ENCODE data around the gene RAB28. TPM values are rescaled to one million over a fixed set of nuclear protein-coding genes. Genes with fewer than 3 reads are reported as not detected.

RAB28 gene
- total RNA-seq, 2 donors from 2014 or later: 10.9 to 14.5 TPM

DNA sequence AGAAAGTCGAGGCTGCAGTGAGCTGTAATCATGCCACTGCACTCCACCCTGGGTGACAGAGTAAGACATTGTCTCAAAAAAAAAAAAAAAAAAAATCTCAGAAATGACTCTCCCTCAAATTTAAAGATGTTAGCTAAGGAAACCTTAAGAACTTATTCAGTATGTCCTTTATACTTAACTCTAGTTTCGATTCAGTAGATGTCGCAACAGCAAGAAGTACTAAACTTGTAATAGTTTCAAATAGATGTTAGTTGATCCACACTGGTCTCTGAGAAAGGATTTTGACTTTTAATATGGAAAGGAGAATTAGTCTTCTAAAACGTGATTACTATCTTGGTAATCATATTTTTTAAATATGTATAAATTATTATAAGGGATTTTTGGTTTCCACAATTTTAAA, 30.6 kb upstream of the RAB28 start:
- TF ChIP-seq POLR2A (IDR thresholded peaks at IDR 0.05): no peak
- H3K4me1 ChIP-seq: no peaks in the 10 kb centered on the region
- H3K27me3 ChIP-seq: no peaks in the 10 kb centered on the region
- H3K36me3 ChIP-seq (replicated peaks in 1 of 2; ENCODE audit: insufficient read depth in 1 of 2, low read depth in 2 of 2): no peaks in the 10 kb centered on the region
- DNase-seq (no peak), ATAC-seq (no peak)
- H3K27ac ChIP-seq: no peak overlapping the region
- H3K9me3 ChIP-seq: no peaks in the 10 kb centered on the region
- no peak overlapping the region for H3K4me3 ChIP-seq
- 62 to 63% methylated on average over 4 of the region's 4 CpGs for WGBS, 2 donors
- intact Hi-C loops (cut with DNase I): no loop called here

DNA sequence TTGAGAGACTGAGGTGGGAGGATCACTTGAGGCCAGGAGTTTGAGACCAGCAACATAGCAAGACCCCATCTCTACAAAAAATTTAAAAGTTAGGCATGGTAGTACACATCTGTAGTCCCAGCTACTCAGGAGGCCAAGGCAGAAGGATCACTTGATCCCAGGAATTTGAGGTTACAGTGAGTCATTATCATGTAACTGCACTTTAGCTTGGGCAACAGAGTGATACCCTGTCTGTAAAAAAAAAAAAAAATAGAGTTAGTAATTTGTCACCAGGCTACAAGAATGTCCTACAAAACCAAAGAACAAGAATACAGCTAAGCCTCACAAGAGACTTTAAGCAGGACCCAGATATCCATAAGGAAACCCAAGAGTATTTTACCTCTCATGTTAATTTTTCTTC, 27.0 kb upstream of the RAB28 start:
- ATAC-seq (no peak), DNase-seq (no peak)
- no peaks in the 10 kb centered on the region for H3K9me3 ChIP-seq
- TF ChIP-seq, protein P1, sequence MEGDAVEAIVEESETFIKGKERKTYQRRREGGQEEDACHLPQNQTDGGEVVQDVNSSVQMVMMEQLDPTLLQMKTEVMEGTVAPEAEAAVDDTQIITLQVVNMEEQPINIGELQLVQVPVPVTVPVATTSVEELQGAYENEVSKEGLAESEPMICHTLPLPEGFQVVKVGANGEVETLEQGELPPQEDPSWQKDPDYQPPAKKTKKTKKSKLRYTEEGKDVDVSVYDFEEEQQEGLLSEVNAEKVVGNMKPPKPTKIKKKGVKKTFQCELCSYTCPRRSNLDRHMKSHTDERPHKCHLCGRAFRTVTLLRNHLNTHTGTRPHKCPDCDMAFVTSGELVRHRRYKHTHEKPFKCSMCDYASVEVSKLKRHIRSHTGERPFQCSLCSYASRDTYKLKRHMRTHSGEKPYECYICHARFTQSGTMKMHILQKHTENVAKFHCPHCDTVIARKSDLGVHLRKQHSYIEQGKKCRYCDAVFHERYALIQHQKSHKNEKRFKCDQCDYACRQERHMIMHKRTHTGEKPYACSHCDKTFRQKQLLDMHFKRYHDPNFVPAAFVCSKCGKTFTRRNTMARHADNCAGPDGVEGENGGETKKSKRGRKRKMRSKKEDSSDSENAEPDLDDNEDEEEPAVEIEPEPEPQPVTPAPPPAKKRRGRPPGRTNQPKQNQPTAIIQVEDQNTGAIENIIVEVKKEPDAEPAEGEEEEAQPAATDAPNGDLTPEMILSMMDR (IDR thresholded peaks at IDR 0.05): no peak
- no peak for TF ChIP-seq POLR2A (IDR thresholded peaks at IDR 0.05)
- H3K27ac ChIP-seq: no peak overlapping the region
- intact Hi-C loops (cut with DNase I): no loop called here
- no peaks in the 10 kb centered on the region for H3K27me3 ChIP-seq
- H3K4me1 ChIP-seq: no peaks in the 10 kb centered on the region
- H3K36me3 ChIP-seq (replicated peaks in 1 of 2; ENCODE audit: insufficient read depth in 1 of 2, low read depth in 2 of 2): no peaks in the 10 kb centered on the region
- H3K4me3 ChIP-seq: no peak overlapping the region

DNA sequence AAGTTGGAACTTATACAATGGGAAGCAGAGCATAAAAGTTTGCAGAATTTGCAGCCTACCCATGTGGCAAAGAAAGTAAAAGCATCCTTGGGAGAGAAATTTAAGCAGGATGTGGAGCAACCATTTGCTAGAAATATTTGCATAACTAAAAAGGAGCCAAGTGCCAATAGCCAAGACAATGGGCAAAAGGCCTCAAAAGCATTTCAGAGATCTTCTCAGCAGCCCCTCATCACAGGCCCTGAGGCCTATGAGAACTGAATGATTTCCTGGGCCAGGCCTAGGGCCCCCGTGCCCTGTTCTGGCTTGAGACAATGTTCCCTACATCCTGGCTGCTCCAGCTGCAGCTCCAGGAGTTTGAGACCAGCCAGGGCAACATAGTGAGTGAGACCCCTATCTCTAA, 25.3 kb upstream of the RAB28 start:
- WGBS, 2 donors: 79 to 91% methylated on average over 1 of the region's 1 CpG
- no peak for TF ChIP-seq POLR2A (IDR thresholded peaks at IDR 0.05)

DNA sequence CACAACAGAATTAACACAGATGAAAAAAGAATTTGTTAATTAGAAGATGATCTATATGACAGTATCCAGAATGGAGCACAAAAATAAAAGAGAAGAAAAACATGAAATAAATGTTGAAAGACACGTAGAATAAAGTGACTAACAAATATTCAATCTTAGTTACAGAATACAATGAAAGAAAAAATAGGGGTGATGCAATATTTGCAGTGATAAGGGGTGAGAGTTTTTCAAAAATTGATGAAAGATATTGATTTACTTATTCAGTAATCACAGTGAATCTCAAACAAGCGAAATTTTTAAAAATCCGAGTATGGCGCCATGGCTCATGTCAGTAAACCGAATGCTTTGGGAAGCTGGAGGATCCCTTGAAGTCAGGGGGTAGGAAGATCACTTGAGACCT, 20.2 kb upstream of the RAB28 start:
- TF ChIP-seq, protein P1 (IDR thresholded peaks at IDR 0.05): no peak
- no peak for TF ChIP-seq POLR2A (IDR thresholded peaks at IDR 0.05)
- no peaks in the 10 kb centered on the region for H3K4me1 ChIP-seq
- ATAC-seq: no peak
- H3K36me3 ChIP-seq (replicated peaks in 1 of 2; ENCODE audit: insufficient read depth in 1 of 2, low read depth in 2 of 2): no peaks in the 10 kb centered on the region
- no peak for DNase-seq
- intact Hi-C loops (cut with DNase I): no loop called here
- 81 to 89% methylated on average over 5 of the region's 5 CpGs for WGBS, 2 donors
- no peak overlapping the region for H3K4me3 ChIP-seq
- peaks cover 0 to 3% of the 10 kb centered on the region in 2 donors for H3K27me3 ChIP-seq
- no peaks in the 10 kb centered on the region for H3K9me3 ChIP-seq
- H3K27ac ChIP-seq: no peak overlapping the region

More for the DNA sequence above, 25.3 kb upstream of the RAB28 start:
- no peak overlapping the region for H3K27ac ChIP-seq
- no peak for ATAC-seq
- H3K4me3 ChIP-seq: no peak overlapping the region
- no peaks in the 10 kb centered on the region for H3K36me3 ChIP-seq (replicated peaks in 1 of 2; ENCODE audit: insufficient read depth in 1 of 2, low read depth in 2 of 2)
- intact Hi-C loops (cut with DNase I): no loop called here
- H3K27me3 ChIP-seq: no peaks in the 10 kb centered on the region
- DNase-seq: no peak
- no peaks in the 10 kb centered on the region for H3K4me1 ChIP-seq
- no peaks in the 10 kb centered on the region for H3K9me3 ChIP-seq

DNA sequence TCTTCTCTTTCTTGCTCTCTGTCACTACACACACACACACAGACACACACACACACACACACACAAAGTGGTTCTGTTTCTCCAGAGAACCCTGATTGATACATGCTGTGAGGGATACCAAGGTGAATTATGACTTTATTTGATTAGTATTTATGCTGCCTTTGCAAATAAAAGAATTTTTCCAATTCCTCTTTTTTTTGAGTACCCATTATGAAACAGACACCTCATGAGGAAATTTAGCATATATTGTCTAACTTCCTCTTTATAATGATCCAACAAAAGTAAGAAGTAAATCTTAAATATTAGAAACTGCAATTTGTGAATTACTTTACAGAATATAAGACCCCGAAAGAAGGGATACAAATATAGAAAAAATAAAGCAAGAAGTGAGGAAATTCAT, 14.3 kb upstream of the RAB28 start:
- intact Hi-C loops (cut with DNase I): no loop called here
- H3K4me1 ChIP-seq: no peaks in the 10 kb centered on the region
- H3K9me3 ChIP-seq: no peaks in the 10 kb centered on the region
- peaks cover 0 to 3% of the 10 kb centered on the region in 2 donors for H3K27me3 ChIP-seq
- H3K27ac ChIP-seq: no peak overlapping the region
- no peak for ATAC-seq
- H3K36me3 ChIP-seq (replicated peaks in 1 of 2; ENCODE audit: insufficient read depth in 1 of 2, low read depth in 2 of 2): no peaks in the 10 kb centered on the region
- no peak for DNase-seq
- H3K4me3 ChIP-seq: no peak overlapping the region
- no peak for TF ChIP-seq POLR2A (IDR thresholded peaks at IDR 0.05)
- TF ChIP-seq, protein P1 (IDR thresholded peaks at IDR 0.05): no peak
- 86 to 90% methylated on average over 1 of the region's 1 CpG for WGBS, 2 donors

DNA sequence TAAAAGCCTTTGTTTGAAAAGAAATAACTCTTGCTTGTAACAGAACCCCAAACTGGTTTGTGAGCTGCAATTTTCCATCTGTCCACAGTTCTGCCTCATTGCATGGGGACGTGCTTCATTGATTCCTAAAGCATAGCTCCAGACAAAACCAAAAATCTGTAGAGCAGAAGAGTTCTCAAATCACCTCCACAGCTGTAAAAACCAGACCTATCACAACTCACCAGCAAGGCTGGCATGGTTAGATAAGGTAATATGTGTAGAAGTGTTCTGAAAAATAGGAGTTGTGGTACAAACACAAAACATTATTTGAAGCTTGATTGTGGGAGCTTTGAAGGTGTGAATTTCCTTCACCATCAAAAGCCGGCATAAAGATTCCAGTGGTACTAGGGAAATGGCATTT, 12.5 kb upstream of the RAB28 start:
- Histone ChIP-seq H3K4me3 (no peak overlapping the region), H3K4me1 (no peaks in the 10 kb centered on the region), H3K27me3 (peaks cover 0 to 3% of the 10 kb centered on the region in 2 donors), H3K36me3 (replicated peaks in 1 of 2; ENCODE audit: insufficient read depth in 1 of 2, low read depth in 2 of 2) (no peaks in the 10 kb centered on the region), H3K27ac (no peak overlapping the region), H3K9me3 (no peaks in the 10 kb centered on the region)
- no peak for ATAC-seq
- TF ChIP-seq, protein P1 (IDR thresholded peaks at IDR 0.05): no peak
- no peak for TF ChIP-seq POLR2A (IDR thresholded peaks at IDR 0.05)
- DNase-seq: no peak
- WGBS, 2 donors: 52 to 71% methylated on average over 2 of the region's 2 CpGs
- intact Hi-C loops (cut with DNase I): no loop called here
